IMR-90 (cell line): ENCODE results near the gene UNC119.

ENCODE experiments used
- BHLHE40 ChIP-seq: fragments of 150-350 bp; IDR thresholded peaks from 2 replicates; pipeline ENCODE4 v1.6.1; 2016; ENCODE audit warnings: mild to moderate bottlenecking, low read depth, low read length
- FOS ChIP-seq: fragments of 150-350 bp; IDR thresholded peaks from 2 replicates; pipeline ENCODE4 v1.6.1; 2016; ENCODE audit warnings: low read depth, low read length
- MAZ ChIP-seq: IDR thresholded peaks from 2 replicates; pipeline ENCODE4 v1.6.1; 2012; ENCODE audit warnings: low read depth, mild to moderate bottlenecking, low read length, improper control_type of control experiment, moderate library complexity, borderline replicate concordance
- POLR2A ChIP-seq: IDR thresholded peaks from 2 replicates; pipeline ENCODE4 v1.6.1; 2012; ENCODE audit warnings: mild to moderate bottlenecking, low read depth, low read length
- RAD21 ChIP-seq: IDR thresholded peaks from 2 replicates; pipeline ENCODE4 v1.6.1; 2012; ENCODE audit warnings: low read length, improper control_type of control experiment
- RCOR1 ChIP-seq: IDR thresholded peaks from 2 replicates; pipeline ENCODE4 v1.6.1; 2012; ENCODE audit warnings: mild to moderate bottlenecking, low read length, improper control_type of control experiment; ENCODE audit not compliant: insufficient replicate concordance
- RFX5 ChIP-seq: IDR thresholded peaks from 2 replicates; pipeline ENCODE4 v1.8.0; 2012; ENCODE audit warnings: low read depth, mild to moderate bottlenecking, low read length, moderate library complexity
- SMC3 ChIP-seq: fragments of 150-350 bp; IDR thresholded peaks from 2 replicates; pipeline ENCODE4 v1.6.1; 2016; ENCODE audit warnings: low read depth, mild to moderate bottlenecking, antibody characterized with exemption, low read length, moderate library complexity
- TF ChIP-seq, protein P1 (sequence below): conservative IDR thresholded peaks from 2 replicates; pipeline ENCODE4 v1.5.1; 2012; ENCODE audit warnings: mild to moderate bottlenecking, low read depth, low read length, improper control_type of control experiment
- TF ChIP-seq, protein P2 (sequence below): fragments of 150-350 bp; IDR thresholded peaks from 2 replicates; pipeline ENCODE4 v1.6.1; 2016; ENCODE audit warnings: low read depth, mild to moderate bottlenecking, low read length, moderate library complexity, borderline replicate concordance
- TF ChIP-seq, protein P3 (sequence below): fragments of 150-350 bp; IDR thresholded peaks from 2 replicates; pipeline ENCODE4 v1.6.1; 2017; ENCODE audit warnings: mild to moderate bottlenecking, antibody characterized with exemption, low read length, low read depth

DNA sequence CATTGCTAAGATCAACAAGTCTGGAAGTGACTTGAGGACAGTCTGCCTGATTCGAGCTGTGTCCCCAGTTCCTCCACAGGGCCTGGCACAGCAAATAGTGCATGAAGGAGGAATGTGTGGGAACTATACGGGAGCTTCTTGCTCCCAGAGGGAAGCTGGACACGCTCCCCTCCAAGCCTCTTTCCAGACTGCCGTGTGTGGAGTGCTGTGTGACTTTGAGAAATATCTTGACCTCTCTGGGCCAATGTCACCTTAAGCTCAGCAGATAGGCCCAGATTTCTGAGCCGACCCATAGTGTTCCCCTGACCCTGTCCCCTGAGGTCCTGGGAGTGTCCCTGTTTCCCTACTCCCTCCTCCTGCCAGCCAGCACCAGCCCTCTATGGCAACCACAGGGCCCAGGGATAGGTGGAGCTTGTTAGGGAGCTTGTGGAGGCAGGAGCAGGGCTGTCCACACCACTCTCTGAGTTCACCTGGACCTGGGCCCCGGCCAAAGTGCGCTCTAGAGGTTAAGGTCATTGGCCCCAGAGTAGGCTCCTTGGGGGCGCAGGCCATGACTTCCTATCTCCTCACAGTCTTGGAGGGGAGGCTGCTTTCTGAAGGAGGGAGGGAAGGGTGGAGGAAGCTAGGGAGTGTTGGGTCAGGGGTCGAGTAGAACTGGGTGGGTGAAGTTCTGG is 52.6 kb downstream of the UNC119 start:
- TF ChIP-seq MAZ (no peak), POLR2A (no peak), SMC3 (no peak), BHLHE40 (no peak), RAD21 (no peak), FOS (no peak), RCOR1 (no peak), RFX5 (no peak)
- TF ChIP-seq, protein P1, sequence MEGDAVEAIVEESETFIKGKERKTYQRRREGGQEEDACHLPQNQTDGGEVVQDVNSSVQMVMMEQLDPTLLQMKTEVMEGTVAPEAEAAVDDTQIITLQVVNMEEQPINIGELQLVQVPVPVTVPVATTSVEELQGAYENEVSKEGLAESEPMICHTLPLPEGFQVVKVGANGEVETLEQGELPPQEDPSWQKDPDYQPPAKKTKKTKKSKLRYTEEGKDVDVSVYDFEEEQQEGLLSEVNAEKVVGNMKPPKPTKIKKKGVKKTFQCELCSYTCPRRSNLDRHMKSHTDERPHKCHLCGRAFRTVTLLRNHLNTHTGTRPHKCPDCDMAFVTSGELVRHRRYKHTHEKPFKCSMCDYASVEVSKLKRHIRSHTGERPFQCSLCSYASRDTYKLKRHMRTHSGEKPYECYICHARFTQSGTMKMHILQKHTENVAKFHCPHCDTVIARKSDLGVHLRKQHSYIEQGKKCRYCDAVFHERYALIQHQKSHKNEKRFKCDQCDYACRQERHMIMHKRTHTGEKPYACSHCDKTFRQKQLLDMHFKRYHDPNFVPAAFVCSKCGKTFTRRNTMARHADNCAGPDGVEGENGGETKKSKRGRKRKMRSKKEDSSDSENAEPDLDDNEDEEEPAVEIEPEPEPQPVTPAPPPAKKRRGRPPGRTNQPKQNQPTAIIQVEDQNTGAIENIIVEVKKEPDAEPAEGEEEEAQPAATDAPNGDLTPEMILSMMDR: no peak
- TF ChIP-seq, protein P2, sequence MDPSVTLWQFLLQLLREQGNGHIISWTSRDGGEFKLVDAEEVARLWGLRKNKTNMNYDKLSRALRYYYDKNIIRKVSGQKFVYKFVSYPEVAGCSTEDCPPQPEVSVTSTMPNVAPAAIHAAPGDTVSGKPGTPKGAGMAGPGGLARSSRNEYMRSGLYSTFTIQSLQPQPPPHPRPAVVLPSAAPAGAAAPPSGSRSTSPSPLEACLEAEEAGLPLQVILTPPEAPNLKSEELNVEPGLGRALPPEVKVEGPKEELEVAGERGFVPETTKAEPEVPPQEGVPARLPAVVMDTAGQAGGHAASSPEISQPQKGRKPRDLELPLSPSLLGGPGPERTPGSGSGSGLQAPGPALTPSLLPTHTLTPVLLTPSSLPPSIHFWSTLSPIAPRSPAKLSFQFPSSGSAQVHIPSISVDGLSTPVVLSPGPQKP: no peak
- TF ChIP-seq, protein P3, sequence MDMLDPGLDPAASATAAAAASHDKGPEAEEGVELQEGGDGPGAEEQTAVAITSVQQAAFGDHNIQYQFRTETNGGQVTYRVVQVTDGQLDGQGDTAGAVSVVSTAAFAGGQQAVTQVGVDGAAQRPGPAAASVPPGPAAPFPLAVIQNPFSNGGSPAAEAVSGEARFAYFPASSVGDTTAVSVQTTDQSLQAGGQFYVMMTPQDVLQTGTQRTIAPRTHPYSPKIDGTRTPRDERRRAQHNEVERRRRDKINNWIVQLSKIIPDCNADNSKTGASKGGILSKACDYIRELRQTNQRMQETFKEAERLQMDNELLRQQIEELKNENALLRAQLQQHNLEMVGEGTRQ: no peak
